Small intestine (tissue), 7 donors: ENCODE measurements around the gene SYCE3. TPM values are rescaled to one million over a fixed set of nuclear protein-coding genes. Genes with fewer than 3 reads are reported as not detected.

Experiments
- DNase-seq, 2 donors: peaks; one replicate each; pipeline versions ENCODE4 v3.0.0 to v3.0.0-alpha.2; 2013
- FAIRE-seq: peaks from 2 replicates; lab custom pipeline; 2012; peaks lifted over from hg19 to GRCh38; lab: Jason Lieb, UNC
- H3K27ac ChIP-seq, 3 donors: one replicate each; pipeline ENCODE4 v1.5.1; 2013; ENCODE audit warnings: low read length in 2 of 3, mild to moderate bottlenecking in 2 of 3, control low read depth in 1 of 3, inconsistent platforms in 1 of 3, low read depth in 1 of 3, moderate library complexity in 1 of 3
- H3K27me3 ChIP-seq, 3 donors: one replicate each; pipeline ENCODE4 v1.6.1; 2013; ENCODE audit warnings: low read length in 3 of 3, inconsistent platforms in 1 of 3; ENCODE audit not compliant: control insufficient read depth in 3 of 3, insufficient read depth in 3 of 3
- H3K36me3 ChIP-seq, 3 donors: one replicate each; pipeline ENCODE4 v1.6.1; 2013; ENCODE audit warnings: low read length in 3 of 3, inconsistent platforms in 1 of 3, low read depth in 1 of 3, mild to moderate bottlenecking in 1 of 3, moderate library complexity in 1 of 3; ENCODE audit not compliant: control insufficient read depth in 3 of 3, insufficient read depth in 2 of 3
- H3K4me1 ChIP-seq, 3 donors: one replicate each; pipeline ENCODE4 v1.6.1; 2013; ENCODE audit warnings: low read length in 2 of 3, inconsistent platforms in 1 of 3, low read depth in 1 of 3, mild to moderate bottlenecking in 1 of 3, moderate library complexity in 1 of 3; ENCODE audit not compliant: control insufficient read depth in 3 of 3, insufficient read depth in 2 of 3
- H3K4me3 ChIP-seq, 3 donors: one replicate each; pipeline ENCODE4 v1.5.1; 2013; ENCODE audit warnings: low read length in 3 of 3, control low read depth in 1 of 3, inconsistent platforms in 1 of 3, low read depth in 1 of 3, mild to moderate bottlenecking in 1 of 3, moderate library complexity in 1 of 3
- H3K9me3 ChIP-seq, 2 donors: one replicate each; pipeline ENCODE4 v1.6.1; 2013; ENCODE audit warnings: low read depth in 1 of 2, low read length in 1 of 2; ENCODE audit not compliant: control insufficient read depth in 2 of 2, insufficient read depth in 1 of 2
- WGBS, 3 donors: extraction: QIAGEN DNeasy Blood & Tissue Kit; methylation state at CpG; one replicate each; pipeline ENCODE4 v1.1.7; 2013; 5-methylcytosine and 5-hydroxymethylcytosine counted together
- polyA plus RNA-seq, 4 donors: library from polyadenylated mRNA; stranded (reverse) in 3 of 4; unstranded in 1 of 4; fragments of 200-250 nt in 3 of 4; fragments of 120-200 nt in 1 of 4; gene quantifications; one replicate each; pipeline versions ENCODE4 v1.2.1 to v1.2.3, GENCODE V29; 2013
- donor health status: healthy with polysubstance abuse.
- donor health status: control.
- donor health status: control.
- donor health status: Bipolar disorder and iron deficiency.
- donor health status: healthy.

Gene SYCE3
- polyA plus RNA-seq, 4 donors = 0.33 TPM; not detected in 3

GRCh38 chr22:50548040-50548920 lies 14.4 kb downstream of the SYCE3 start:
- Histone ChIP-seq H3K27ac (peak overlapping the region in 2 of 3 donors; percentile 36 to 61), H3K4me1 (peaks cover 0 to 14% (median 0%) of the 10 kb centered on the region in 3 donors), H3K27me3 (peaks cover 0 to 64% (median 0%) of the 10 kb centered on the region in 3 donors), H3K36me3 (no peaks in the 10 kb centered on the region), H3K9me3 (no peaks in the 10 kb centered on the region), H3K4me3 (peak overlapping the region in 2 of 3 donors; percentile 35 to 40)
- 8 to 10% (median 9%) methylated on average over 36 to 56 of the region's 56 CpGs for WGBS, 3 donors
- peak in 1 of 2 donors; percentile 55 for DNase-seq
- FAIRE-seq = no peak

- peaks cover 0 to 14% (median 0%) of the 10 kb centered on the region in 3 donors for H3K4me1 ChIP-seq
- DNase-seq = no peak
- peaks cover 0 to 64% (median 0%) of the 10 kb centered on the region in 3 donors for H3K27me3 ChIP-seq
- H3K36me3 ChIP-seq = no peaks in the 10 kb centered on the region
- 30 to 35% (median 35%) methylated on average over 18 to 35 of the region's 35 CpGs for WGBS, 3 donors
- FAIRE-seq = no peak
- no peak overlapping the region for H3K4me3 ChIP-seq
- H3K9me3 ChIP-seq = no peaks in the 10 kb centered on the region
- H3K27ac ChIP-seq = no peak overlapping the region
Observed at GRCh38 chr22:50547263-50547985, 15.3 kb downstream of the SYCE3 start.

GRCh38 chr22:50546326-50547262 lies 16.1 kb downstream of the SYCE3 start:
- DNase-seq (no peak), FAIRE-seq (no peak)
- Histone ChIP-seq H3K9me3 (no peaks in the 10 kb centered on the region), H3K27me3 (peaks cover 0 to 62% (median 0%) of the 10 kb centered on the region in 3 donors), H3K27ac (no peak overlapping the region), H3K4me3 (no peak overlapping the region), H3K4me1 (peaks cover 0 to 14% (median 0%) of the 10 kb centered on the region in 3 donors), H3K36me3 (no peaks in the 10 kb centered on the region)
- WGBS, 3 donors = 65 to 79% (median 75%) methylated on average over 33 to 78 of the region's 78 CpGs

DNA sequence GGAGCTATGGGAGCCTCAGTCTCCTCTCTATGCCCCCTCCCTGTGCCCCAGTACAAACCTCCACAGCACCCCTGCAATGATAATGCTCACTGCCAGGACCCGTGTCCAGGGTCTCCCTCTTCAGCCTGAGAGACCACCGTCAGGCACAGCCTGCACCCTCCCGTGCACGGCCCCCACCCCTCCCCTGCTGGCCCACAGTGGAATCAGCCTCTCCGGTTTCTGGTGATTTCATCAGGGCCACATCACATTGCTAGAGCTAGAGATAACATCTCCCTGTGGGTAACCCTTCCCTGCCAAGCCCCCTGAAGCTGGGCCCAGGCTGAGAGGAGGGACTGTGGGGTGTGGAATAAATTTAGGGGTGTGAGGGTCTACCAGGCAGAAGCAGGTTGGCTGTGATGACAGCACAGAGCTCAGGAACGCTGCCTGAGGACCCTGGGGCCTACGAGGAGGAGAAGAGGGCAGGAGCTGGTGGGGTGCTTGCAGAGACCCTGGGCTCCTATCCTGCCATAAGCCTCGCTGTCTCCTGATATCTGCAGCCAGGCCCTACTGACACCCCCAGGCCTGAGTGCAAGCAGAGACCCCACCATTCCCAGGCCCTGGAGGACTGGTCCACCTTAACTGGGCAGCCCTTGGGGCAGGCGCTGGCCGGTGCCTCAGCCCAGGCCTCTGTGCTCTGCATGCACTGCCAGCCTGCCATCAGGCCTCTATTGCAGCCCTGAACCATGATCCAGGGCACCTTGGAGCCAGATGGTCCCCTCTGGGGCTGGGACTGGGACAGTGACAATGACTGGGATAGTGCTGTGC lies 17.0 kb downstream of the SYCE3 start, which contains the start of gene KLHDC7B:
TSS of gene KLHDC7B (plus strand) at position 378 of the 804 bp plus-strand sequence. CDS start at position 723, 345 bp downstream.
- H3K27me3 ChIP-seq = peaks cover 0 to 61% (median 0%) of the 10 kb centered on the region in 3 donors
- WGBS, 3 donors = 66 to 75% (median 67%) methylated on average over 10 of the region's 10 CpGs
- H3K27ac ChIP-seq = peak within 1 kb of the TSS in 2 of 3 donors; percentile 38 to 80
- H3K36me3 ChIP-seq = no peaks in the 10 kb centered on the region
- no peak within 1 kb of the TSS for H3K4me3 ChIP-seq
- DNase-seq = no peak
- H3K4me1 ChIP-seq = peaks cover 0 to 14% (median 0%) of the 10 kb centered on the region in 3 donors
- FAIRE-seq = no peak
- no peaks in the 10 kb centered on the region for H3K9me3 ChIP-seq

- 12 to 52% (median 32%) methylated on average over 5 of the region's 5 CpGs for WGBS, 3 donors
- FAIRE-seq (no peak), DNase-seq (no peak)
- no peaks in the 10 kb centered on the region for H3K9me3 ChIP-seq
- H3K36me3 ChIP-seq = no peaks in the 10 kb centered on the region
- no peak overlapping the region for H3K4me3 ChIP-seq
- peaks cover 0 to 57% (median 0%) of the 10 kb centered on the region in 3 donors for H3K27me3 ChIP-seq
- peak overlapping the region in 2 of 3 donors; percentile 38 to 80 for H3K27ac ChIP-seq
- peaks cover 0 to 14% (median 0%) of the 10 kb centered on the region in 3 donors for H3K4me1 ChIP-seq
Observed at GRCh38 chr22:50544746-50545253, 17.9 kb downstream of the SYCE3 start.

DNA sequence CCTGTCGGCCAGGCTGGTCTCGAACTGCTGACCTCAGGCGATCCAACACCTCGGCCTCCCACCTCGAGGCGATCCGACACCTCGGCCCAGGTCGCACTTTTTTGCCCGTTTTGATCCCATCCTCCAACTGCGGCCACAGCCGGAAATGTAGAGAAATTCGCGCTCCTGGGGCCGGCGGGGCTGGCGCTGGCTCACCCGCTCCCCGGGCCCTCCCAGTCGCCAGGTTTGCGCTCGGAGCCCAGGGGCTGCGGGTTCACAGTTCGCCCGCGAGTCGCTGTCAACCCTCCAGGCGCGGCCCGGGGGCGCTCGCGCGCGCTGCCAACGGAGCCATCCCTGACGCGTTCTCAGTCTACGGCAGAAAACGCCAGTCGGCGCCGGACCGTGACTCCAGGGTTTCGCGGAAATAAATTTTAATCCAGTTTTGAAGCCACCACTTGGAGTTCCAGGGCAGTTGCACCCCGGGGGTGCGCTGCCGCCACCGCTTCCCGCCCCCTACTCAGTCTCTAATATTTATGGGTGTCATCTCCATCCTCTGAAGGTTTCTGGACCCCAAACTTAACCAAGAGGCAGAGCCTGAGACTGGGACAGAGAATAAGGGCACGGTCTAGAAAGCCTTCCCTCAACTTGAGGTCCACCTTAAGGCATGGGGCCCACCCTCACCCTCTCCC lies 18.5 kb downstream of the SYCE3 start:
- Histone ChIP-seq H3K9me3 (no peaks in the 10 kb centered on the region), H3K27ac (peak overlapping the region in 2 of 3 donors; percentile 38 to 80), H3K4me1 (peaks cover 0 to 16% (median under 1%) of the 10 kb centered on the region in 3 donors), H3K36me3 (no peaks in the 10 kb centered on the region), H3K4me3 (peak overlapping the region in 2 of 3 donors; percentile 9 to 19), H3K27me3 (peaks cover 0 to 51% (median 0%) of the 10 kb centered on the region in 3 donors)
- 1 to 4% (median 2%) methylated on average over 51 to 52 of the region's 52 CpGs for WGBS, 3 donors
- DNase-seq = peak; percentile 76 to 88
- no peak for FAIRE-seq
